PC-3 (cell line): ENCODE data around the gene NPEPL1. TPM values are rescaled to one million over a fixed set of nuclear protein-coding genes. Genes with fewer than 3 reads are reported as not detected.

ENCODE experiments used
- ATAC-seq: fragments of 200-7000 bp; cut with Tn5 transposase; 2 replicates; pipeline ENCODE4 v1.9.1; 2020; ENCODE audit warnings: mild to moderate bottlenecking, moderate library complexity
- BruUV-seq: library from RNA; stranded (reverse); fragments of 400-500 nt; replicated peaks from 2 replicates; lab custom pipeline; 2021; lab: Mats Ljungman, UMichigan
- CTCF ChIA-PET: fragments of 300-600 bp; sonication (Branson Sonifier 250); formaldehyde crosslinking; loops from one replicate; lab custom pipeline; 2022; ENCODE audit warnings: antibody characterized with exemption; lab: Charles Lee
- POLR2A ChIA-PET: fragments of 300-600 bp; sonication (Branson Sonifier 250); formaldehyde crosslinking; loops from one replicate; lab custom pipeline; 2022; ENCODE audit warnings: antibody characterized with exemption; ENCODE audit not compliant: unreplicated experiment; lab: Charles Lee
- DNase-seq: peaks from one replicate; pipeline ENCODE4 v3.0.0-alpha.2; 2015
- H2AFZ ChIP-seq: fragments of 300-600 bp; sonication (generic); 2 replicates; pipeline ENCODE4 v1.6.0; 2016; ENCODE audit warnings: antibody characterized with exemption, low read length
- H3F3A ChIP-seq: fragments of 300-600 bp; sonication (generic); one replicate; pipeline ENCODE4 v1.6.0; 2017; ENCODE audit warnings: antibody characterized with exemption, low read length, control low read depth, mild to moderate bottlenecking; ENCODE audit not compliant: unreplicated experiment
- H3K27ac ChIP-seq: fragments of 300-600 bp; sonication (generic); 2 replicates; pipeline ENCODE4 v1.5.1; 2016; ENCODE audit warnings: mild to moderate bottlenecking, low read length
- H3K27me3 ChIP-seq: fragments of 300-600 bp; sonication (generic); 2 replicates; pipeline ENCODE4 v1.6.1; 2016; ENCODE audit warnings: low read length, mixed read lengths
- H3K36me3 ChIP-seq: fragments of 300-600 bp; sonication (generic); 2 replicates; pipeline ENCODE4 v1.6.1; 2016; ENCODE audit warnings: low read depth, mixed run types, low read length, mixed read lengths
- H3K4me1 ChIP-seq: fragments of 300-600 bp; sonication (generic); 2 replicates; pipeline ENCODE4 v1.5.1; 2016; ENCODE audit warnings: low read length; ENCODE audit not compliant: insufficient read depth
- H3K4me2 ChIP-seq: fragments of 300-600 bp; sonication (generic); 2 replicates; pipeline ENCODE4 v1.6.0; 2016; ENCODE audit warnings: low read length
- H3K4me3 ChIP-seq: fragments of 300-600 bp; sonication (generic); 2 replicates; pipeline ENCODE4 v1.5.1; 2016; ENCODE audit warnings: mild to moderate bottlenecking, low read length, mixed read lengths
- H3K79me2 ChIP-seq: fragments of 300-600 bp; sonication (generic); 2 replicates; pipeline ENCODE4 v1.6.1; 2017; ENCODE audit warnings: low read length, mixed read lengths
- H3K9ac ChIP-seq: fragments of 300-600 bp; sonication (generic); 2 replicates; pipeline ENCODE4 v1.6.0; 2016; ENCODE audit warnings: mild to moderate bottlenecking, low read length
- H3K9me2 ChIP-seq: fragments of 300-600 bp; sonication (generic); replicated peaks from 2 replicates; pipeline ENCODE4 v1.6.1; 2016; ENCODE audit warnings: mixed run types, low read length, mixed read lengths
- H3K9me3 ChIP-seq: fragments of 300-600 bp; sonication (generic); 2 replicates; pipeline ENCODE4 v1.6.1; 2016; ENCODE audit warnings: low read length, mixed read lengths
- H4K20me1 ChIP-seq: fragments of 300-600 bp; sonication (generic); 2 replicates; pipeline ENCODE4 v1.6.1; 2016; ENCODE audit warnings: low read length, mixed read lengths
- CTCF ChIP-seq: fragments of 300-600 bp; sonication (generic); conservative IDR thresholded peaks from 2 replicates; pipeline ENCODE4 v1.5.1; 2017; ENCODE audit warnings: antibody characterized with exemption, low read depth, mild to moderate bottlenecking, low read length
- EZH2 ChIP-seq: fragments of 300-600 bp; sonication (generic); IDR thresholded peaks from one replicate; pipeline ENCODE4 v1.6.1; 2017; ENCODE audit warnings: antibody characterized with exemption, mild to moderate bottlenecking, low read length; ENCODE audit not compliant: unreplicated experiment
- EZH2phosphoT487 ChIP-seq: fragments of 300-600 bp; sonication (generic); IDR thresholded peaks from 2 replicates; pipeline ENCODE4 v1.6.1; 2018; ENCODE audit warnings: mild to moderate bottlenecking, antibody characterized with exemption, low read length, borderline replicate concordance
- intact Hi-C: fragments of 100-400 bp; cut with micrococcal nuclease; formaldehyde crosslinking; loops from 2 replicates; pipeline ENCODE4 v1.9.0; 2023
- total RNA-seq: library from RNA; depleted of rRNA; stranded (reverse); fragments of >200 nt; gene quantifications from 2 replicates; pipeline ENCODE4 v1.2.3, GENCODE V29; 2014

The NPEPL1 gene
- total RNA-seq, 1 experiment from 2014 or later: 49.7 TPM

GRCh38 chr20:58737198-58737597 is 44.6 kb downstream of the NPEPL1 start:
- H3K9ac ChIP-seq: no peak overlapping the region
- no peaks in the 10 kb centered on the region for H3K9me3 ChIP-seq
- H3K27me3 ChIP-seq: peaks cover 85% of the 10 kb centered on the region
- ChIA-PET POLR2A (no interaction called here), CTCF (no interaction called here)
- no peak for TF ChIP-seq EZH2phosphoT487
- no peak for TF ChIP-seq EZH2
- no peak for TF ChIP-seq CTCF
- no peaks in the 10 kb centered on the region for H3K4me1 ChIP-seq
- H2AFZ ChIP-seq: no peak overlapping the region
- intact Hi-C loops: no loop called here
- no peaks in the 10 kb centered on the region for H3F3A ChIP-seq
- no peak overlapping the region for H3K4me2 ChIP-seq
- H3K9me2 ChIP-seq: no peaks in the 10 kb centered on the region
- no peak overlapping the region for H3K4me3 ChIP-seq
- BruUV-seq: no TSS peak
- H3K79me2 ChIP-seq: no peaks in the 10 kb centered on the region
- no peak overlapping the region for H3K27ac ChIP-seq
- no peaks in the 10 kb centered on the region for H4K20me1 ChIP-seq
- DNase-seq (no peak), ATAC-seq (no peak)
- H3K36me3 ChIP-seq: no peaks in the 10 kb centered on the region

- Histone ChIP-seq H3K9ac (no peak overlapping the region), H3K4me3 (no peak overlapping the region), H2AFZ (no peak overlapping the region), H3K4me1 (no peaks in the 10 kb centered on the region), H3K79me2 (no peaks in the 10 kb centered on the region), H3K4me2 (no peak overlapping the region), H3K9me2 (no peaks in the 10 kb centered on the region), H3F3A (no peaks in the 10 kb centered on the region), H4K20me1 (no peaks in the 10 kb centered on the region), H3K9me3 (no peaks in the 10 kb centered on the region), H3K27me3 (peaks cover 84% of the 10 kb centered on the region), H3K36me3 (no peaks in the 10 kb centered on the region), H3K27ac (no peak overlapping the region)
- intact Hi-C loops: no loop called here
- no TSS peak for BruUV-seq
- ATAC-seq (no peak), DNase-seq (no peak)
- CTCF ChIA-PET: no interaction called here
- TF ChIP-seq EZH2phosphoT487 (no peak), EZH2 (no peak)
- POLR2A ChIA-PET: no interaction called here
Observed at GRCh38 chr20:58740356-58741308, 48.0 kb downstream of the NPEPL1 start.

GRCh38 chr20:58741384-58741783 is 48.8 kb downstream of the NPEPL1 start:
- H3K27ac ChIP-seq: no peak overlapping the region
- DNase-seq: no peak
- no TSS peak for BruUV-seq
- POLR2A ChIA-PET: no interaction called here
- H2AFZ ChIP-seq: no peak overlapping the region
- no peaks in the 10 kb centered on the region for H3K36me3 ChIP-seq
- no peaks in the 10 kb centered on the region for H3K9me3 ChIP-seq
- TF ChIP-seq EZH2phosphoT487 (no peak), EZH2 (no peak), CTCF (no peak)
- H4K20me1 ChIP-seq: no peaks in the 10 kb centered on the region
- H3F3A ChIP-seq: no peaks in the 10 kb centered on the region
- H3K4me2 ChIP-seq: no peak overlapping the region
- CTCF ChIA-PET: no interaction called here
- no peak overlapping the region for H3K4me3 ChIP-seq
- no peaks in the 10 kb centered on the region for H3K9me2 ChIP-seq
- no peaks in the 10 kb centered on the region for H3K4me1 ChIP-seq
- peaks cover 87% of the 10 kb centered on the region for H3K27me3 ChIP-seq
- no peak overlapping the region for H3K9ac ChIP-seq
- ATAC-seq: no peak
- H3K79me2 ChIP-seq: no peaks in the 10 kb centered on the region
- intact Hi-C loops: no loop called here
